ENCODE measurements around the gene PLXDC1.

The PLXDC1 gene

GRCh38 chr17:39151150-39151942, at the start of gene PLXDC1:
Gene PLXDC1 (minus strand): TSS chr17:39151637. CDS start chr17:39151437, 200 bp downstream.
- no peak for FAIRE-seq

- no peak for FAIRE-seq
These were observed 49.6 kb upstream of the PLXDC1 start for GRCh38 chr17:39200957-39201510.

GRCh38 chr17:39200070-39200879, 48.8 kb upstream of the PLXDC1 start, which contains the start of gene RPL19:
Gene RPL19 (plus strand): TSS chr17:39200283. CDS start chr17:39200345, 62 bp downstream.
- peak; percentile 94 for FAIRE-seq

GRCh38 chr17:39199820-39200069, 48.3 kb upstream of the PLXDC1 start:
- FAIRE-seq, result no peak

GRCh38 chr17:39198186-39198566, 46.7 kb upstream of the PLXDC1 start:
- no peak for FAIRE-seq

GRCh38 chr17:39197380-39198185, 46.1 kb upstream of the PLXDC1 start, which contains the start of gene CACNB1:
Gene CACNB1 (minus strand): TSS chr17:39197669. CDS start chr17:39197495, 174 bp downstream.
- no peak for FAIRE-seq

GRCh38 chr17:39196808-39197291, 45.4 kb upstream of the PLXDC1 start:
- FAIRE-seq, result no peak

- no peak for FAIRE-seq
These were observed 44.9 kb upstream of the PLXDC1 start for GRCh38 chr17:39196241-39196807.

GRCh38 chr17:39195568-39196160, 44.2 kb upstream of the PLXDC1 start:
- no peak for FAIRE-seq

- no peak for FAIRE-seq
These were observed 43.6 kb upstream of the PLXDC1 start for GRCh38 chr17:39194985-39195524.

- FAIRE-seq, result no peak
These were observed 42.9 kb upstream of the PLXDC1 start for GRCh38 chr17:39194089-39194984.

- no peak for FAIRE-seq
These were observed 41.9 kb upstream of the PLXDC1 start for GRCh38 chr17:39193346-39193745.

- FAIRE-seq, result no peak
These were observed 41.5 kb upstream of the PLXDC1 start for GRCh38 chr17:39192901-39193300.

GRCh38 chr17:39191750-39192510, 40.5 kb upstream of the PLXDC1 start:
- FAIRE-seq, result no peak

GRCh38 chr17:39187152-39187830, 35.9 kb upstream of the PLXDC1 start:
- no peak for FAIRE-seq

GRCh38 chr17:39186481-39187002, 35.1 kb upstream of the PLXDC1 start:
- no peak for FAIRE-seq

GRCh38 chr17:39183720-39184119, 32.3 kb upstream of the PLXDC1 start:
- FAIRE-seq, result no peak

GRCh38 chr17:39183045-39183444, 31.6 kb upstream of the PLXDC1 start:
- FAIRE-seq, result no peak

- FAIRE-seq, result no peak
These were observed 29.9 kb upstream of the PLXDC1 start for GRCh38 chr17:39181303-39181702.

All from A204.1 (cell line).